Peyer's patch (tissue), 4 donors: ENCODE measurements around the gene SPATA16. TPM values are rescaled to one million over a fixed set of nuclear protein-coding genes. Genes with fewer than 3 reads are reported as not detected.

ENCODE experiments used
- DNase-seq, 3 donors: peaks; one replicate each; pipeline ENCODE4 v3.0.0-alpha.2; 2017 to 2019
- H3K27ac ChIP-seq, 4 donors: fragments of 200-600 bp; sonication (generic); one replicate each; pipeline ENCODE4 v1.5.1; 2016 to 2019
- H3K27me3 ChIP-seq, 2 donors: fragments of 200-600 bp; sonication (generic); one replicate each; pipeline ENCODE4 v1.5.1; 2019
- H3K36me3 ChIP-seq, 3 donors: fragments of 200-600 bp; sonication (generic); one replicate each; pipeline ENCODE4 v1.5.1; 2016 to 2019
- H3K4me1 ChIP-seq, 4 donors: fragments of 200-600 bp; sonication (generic); one replicate each; pipeline ENCODE4 v1.5.1; 2016 to 2019
- H3K4me3 ChIP-seq, 4 donors: fragments of 200-600 bp; sonication (generic); 1 replicate in 3 of 4; 2 replicates in 1 of 4; pipeline ENCODE4 v1.5.1; 2016 to 2019; ENCODE audit warnings: mild to moderate bottlenecking in 1 of 4
- H3K9me3 ChIP-seq, 4 donors: fragments of 200-600 bp; sonication (generic); one replicate each; pipeline ENCODE4 v1.5.1; 2016 to 2019; ENCODE audit warnings: mild to moderate bottlenecking in 1 of 4
- POLR2A ChIP-seq, 2 donors: fragments of 450-650 bp; IDR thresholded peaks; one replicate each; pipeline ENCODE4 v1.5.1; 2017; ENCODE audit warnings: antibody characterized with exemption in 2 of 2, mild to moderate bottlenecking in 2 of 2, moderate library complexity in 2 of 2
- total RNA-seq, 4 donors: library from RNA; depleted of rRNA; stranded (reverse); fragments of >200 nt; gene quantifications; one replicate each; pipeline ENCODE4 v1.1.0, GENCODE V29; 2016
- TF ChIP-seq, protein P1 (sequence below), 6 experiments: fragments of 450-650 bp in 4 of 6; fragments of 200-600 bp in 2 of 6; sonication (generic) in 1 of 6; IDR thresholded peaks; one replicate each; pipeline ENCODE4 v1.5.1; 2017 to 2019; ENCODE audit warnings: antibody characterized with exemption in 6 of 6, mild to moderate bottlenecking in 3 of 6, moderate library complexity in 1 of 6

Gene SPATA16
- total RNA-seq, 4 donors from 2014 or later = not detected

DNA sequence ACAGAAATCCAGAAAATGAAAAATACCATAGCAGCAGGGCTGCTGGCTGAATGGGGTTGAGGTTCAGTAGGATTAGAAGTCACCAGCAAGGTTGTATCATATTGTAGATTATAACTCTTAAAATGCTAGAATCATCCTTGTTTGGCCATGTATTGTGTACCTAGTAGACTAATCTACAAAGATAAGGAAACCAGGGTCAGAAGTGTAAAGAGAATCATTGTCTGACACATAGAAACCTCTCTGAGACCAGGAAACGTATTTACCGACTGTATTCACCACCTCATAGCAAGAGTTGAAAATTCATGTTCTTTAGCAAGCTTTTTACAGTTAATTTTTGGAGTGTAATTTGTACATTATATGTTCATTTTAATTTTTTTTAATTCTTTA lies 221.7 kb downstream of the SPATA16 start:
- Histone ChIP-seq H3K27ac (no peak overlapping the region), H3K36me3 (no peaks in the 10 kb centered on the region), H3K27me3 (no peaks in the 10 kb centered on the region), H3K4me3 (no peak overlapping the region), H3K4me1 (no peaks in the 10 kb centered on the region), H3K9me3 (no peaks in the 10 kb centered on the region)
- TF ChIP-seq POLR2A (IDR thresholded peaks at IDR 0.05) = no peak
- TF ChIP-seq, protein P1, sequence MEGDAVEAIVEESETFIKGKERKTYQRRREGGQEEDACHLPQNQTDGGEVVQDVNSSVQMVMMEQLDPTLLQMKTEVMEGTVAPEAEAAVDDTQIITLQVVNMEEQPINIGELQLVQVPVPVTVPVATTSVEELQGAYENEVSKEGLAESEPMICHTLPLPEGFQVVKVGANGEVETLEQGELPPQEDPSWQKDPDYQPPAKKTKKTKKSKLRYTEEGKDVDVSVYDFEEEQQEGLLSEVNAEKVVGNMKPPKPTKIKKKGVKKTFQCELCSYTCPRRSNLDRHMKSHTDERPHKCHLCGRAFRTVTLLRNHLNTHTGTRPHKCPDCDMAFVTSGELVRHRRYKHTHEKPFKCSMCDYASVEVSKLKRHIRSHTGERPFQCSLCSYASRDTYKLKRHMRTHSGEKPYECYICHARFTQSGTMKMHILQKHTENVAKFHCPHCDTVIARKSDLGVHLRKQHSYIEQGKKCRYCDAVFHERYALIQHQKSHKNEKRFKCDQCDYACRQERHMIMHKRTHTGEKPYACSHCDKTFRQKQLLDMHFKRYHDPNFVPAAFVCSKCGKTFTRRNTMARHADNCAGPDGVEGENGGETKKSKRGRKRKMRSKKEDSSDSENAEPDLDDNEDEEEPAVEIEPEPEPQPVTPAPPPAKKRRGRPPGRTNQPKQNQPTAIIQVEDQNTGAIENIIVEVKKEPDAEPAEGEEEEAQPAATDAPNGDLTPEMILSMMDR (IDR thresholded peaks at IDR 0.05) = no peak
- DNase-seq = no peak

DNA sequence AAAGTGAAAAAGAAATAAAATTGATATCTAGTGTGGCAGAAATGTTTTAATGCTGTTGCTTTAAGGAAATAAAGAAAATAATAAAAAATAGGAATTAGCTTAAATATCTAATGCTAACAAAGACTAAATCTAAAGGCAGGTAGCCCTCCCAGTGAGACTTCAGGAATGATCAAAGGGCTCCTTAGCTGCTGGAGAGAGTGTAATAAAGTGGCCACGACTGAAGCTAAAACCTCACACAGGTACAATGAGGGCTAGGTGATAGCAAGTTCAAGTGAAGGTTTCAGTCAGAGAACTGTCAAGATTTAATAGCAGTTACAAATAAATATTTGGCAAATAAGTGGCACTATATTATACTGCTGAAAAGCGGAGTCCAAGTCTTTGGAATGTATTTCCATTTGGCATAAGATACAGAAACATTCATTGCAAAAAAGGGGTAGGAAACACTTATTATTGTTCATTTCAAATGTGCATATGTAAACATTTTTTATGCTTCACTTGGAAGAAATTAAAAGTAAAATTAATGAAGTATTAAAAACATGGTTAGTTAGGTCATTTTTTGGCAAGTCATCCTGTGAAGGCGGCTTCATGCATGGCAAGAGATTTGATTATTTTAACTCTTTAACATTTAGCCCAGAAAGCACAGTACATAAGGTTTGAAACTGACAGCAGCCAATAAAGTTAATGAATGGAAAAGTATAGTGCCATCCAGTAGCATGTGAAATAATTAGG lies 222.3 kb downstream of the SPATA16 start:
- H3K4me1 ChIP-seq = no peaks in the 10 kb centered on the region
- H3K27me3 ChIP-seq = no peaks in the 10 kb centered on the region
- no peak overlapping the region for H3K27ac ChIP-seq
- H3K4me3 ChIP-seq = no peak overlapping the region
- H3K9me3 ChIP-seq = no peaks in the 10 kb centered on the region
- H3K36me3 ChIP-seq = no peaks in the 10 kb centered on the region
- no peak for TF ChIP-seq POLR2A (IDR thresholded peaks at IDR 0.05)
- TF ChIP-seq, protein P1 (IDR thresholded peaks at IDR 0.05) = no peak
- DNase-seq = no peak

- no peaks in the 10 kb centered on the region for H3K4me1 ChIP-seq
- TF ChIP-seq, protein P1 (IDR thresholded peaks at IDR 0.05) = no peak
- no peak for TF ChIP-seq POLR2A (IDR thresholded peaks at IDR 0.05)
- no peak for DNase-seq
- H3K36me3 ChIP-seq = no peaks in the 10 kb centered on the region
- H3K4me3 ChIP-seq = no peak overlapping the region
- no peaks in the 10 kb centered on the region for H3K27me3 ChIP-seq
- H3K27ac ChIP-seq = no peak overlapping the region
- H3K9me3 ChIP-seq = no peaks in the 10 kb centered on the region
Measured at GRCh38 chr3:172918165-172918564, 222.9 kb downstream of the SPATA16 start.

DNA sequence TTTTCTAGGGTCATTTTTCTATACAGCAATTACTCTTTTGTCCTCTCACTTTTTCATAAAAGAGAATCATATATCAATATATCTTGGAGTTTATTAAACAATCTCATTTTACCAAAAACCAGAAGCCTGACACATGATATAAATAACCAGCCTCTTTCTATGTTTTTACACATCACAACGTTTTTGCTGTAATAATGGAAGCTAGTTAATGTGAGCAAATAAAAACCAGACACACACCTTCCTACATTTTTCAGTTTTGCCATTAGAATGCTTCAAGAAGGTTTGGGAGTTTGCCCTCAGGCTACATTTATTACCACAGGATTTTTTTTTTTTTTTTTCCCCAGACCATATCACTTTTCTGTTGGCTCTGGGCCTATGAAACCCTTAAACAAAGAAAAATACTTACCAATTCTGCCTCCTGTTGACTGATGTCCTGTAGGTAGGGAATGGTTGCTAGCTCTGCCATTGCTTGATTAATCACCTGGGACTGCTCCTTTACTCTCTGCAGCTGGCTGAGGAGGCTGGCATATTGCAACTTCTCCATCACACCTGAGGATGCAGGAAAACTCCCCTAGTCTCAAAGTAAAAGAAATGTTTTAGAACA lies 225.0 kb downstream of the SPATA16 start:
- no peaks in the 10 kb centered on the region for H3K9me3 ChIP-seq
- H3K36me3 ChIP-seq = no peaks in the 10 kb centered on the region
- no peak for DNase-seq
- no peaks in the 10 kb centered on the region for H3K27me3 ChIP-seq
- no peak for TF ChIP-seq POLR2A (IDR thresholded peaks at IDR 0.05)
- TF ChIP-seq, protein P1 (IDR thresholded peaks at IDR 0.05) = no peak
- H3K4me3 ChIP-seq = no peak overlapping the region
- H3K27ac ChIP-seq = no peak overlapping the region
- H3K4me1 ChIP-seq = no peaks in the 10 kb centered on the region

- no peak for TF ChIP-seq POLR2A (IDR thresholded peaks at IDR 0.05)
- TF ChIP-seq, protein P1 (IDR thresholded peaks at IDR 0.05) = no peak
- no peaks in the 10 kb centered on the region for H3K9me3 ChIP-seq
- no peak for DNase-seq
- H3K4me1 ChIP-seq = no peaks in the 10 kb centered on the region
- H3K4me3 ChIP-seq = no peak overlapping the region
- H3K27ac ChIP-seq = no peak overlapping the region
- H3K36me3 ChIP-seq = no peaks in the 10 kb centered on the region
- H3K27me3 ChIP-seq = no peaks in the 10 kb centered on the region
Measured at GRCh38 chr3:172914854-172915253, 226.2 kb downstream of the SPATA16 start.
